ENCODE measurements around the gene TDRD9. TPM values are rescaled to one million over a fixed set of nuclear protein-coding genes. Genes with fewer than 3 reads are reported as not detected.

TDRD9 gene
- total and polyA plus RNA-seq, 2 of the 4 experiments (the other 2 are of a cell fraction) = 0.07 to 0.18 TPM

GRCh38 chr14:104040539-104040938, 112.3 kb downstream of the TDRD9 start:
- H3K4me1 ChIP-seq (ENCODE audit: control insufficient read depth, insufficient read depth, low read length) = no peaks in the 10 kb centered on the region
- TF ChIP-seq SMC3 (IDR thresholded peaks at IDR 0.05; ENCODE audit: low read depth, low read length) (no peak), CEBPB (IDR thresholded peaks at IDR 0.05; ENCODE audit: low read depth, low read length) (no peak), RAD21 (IDR thresholded peaks at IDR 0.05; ENCODE audit: low read length) (no peak), CHD1 (IDR thresholded peaks at IDR 0.05; ENCODE audit: low read depth, low read length) (no peak), RCOR1 (IDR thresholded peaks at IDR 0.05; ENCODE audit: insufficient replicate concordance, low read length) (no peak), RFX5 (IDR thresholded peaks at IDR 0.05; ENCODE audit: low read depth, low read length) (no peak), USF2 (IDR thresholded peaks at IDR 0.05; ENCODE audit: low read depth, low read length) (no peak), POLR2A (IDR thresholded peaks at IDR 0.05; ENCODE audit: low read depth, low read length) (no peak), MAFK (IDR thresholded peaks at IDR 0.05; ENCODE audit: low read depth, low read length) (no peak), FOS (IDR thresholded peaks at IDR 0.05; ENCODE audit: low read depth, low read length) (no peak), MAZ (IDR thresholded peaks at IDR 0.05; ENCODE audit: borderline replicate concordance, low read depth, low read length) (no peak), BHLHE40 (IDR thresholded peaks at IDR 0.05; ENCODE audit: low read depth, low read length) (no peak), NFE2L2 (IDR thresholded peaks at IDR 0.05; ENCODE audit: low read depth, low read length) (no peak), MXI1 (IDR thresholded peaks at IDR 0.05; ENCODE audit: borderline replicate concordance, low read depth, low read length) (no peak)
- TF ChIP-seq, protein P1, sequence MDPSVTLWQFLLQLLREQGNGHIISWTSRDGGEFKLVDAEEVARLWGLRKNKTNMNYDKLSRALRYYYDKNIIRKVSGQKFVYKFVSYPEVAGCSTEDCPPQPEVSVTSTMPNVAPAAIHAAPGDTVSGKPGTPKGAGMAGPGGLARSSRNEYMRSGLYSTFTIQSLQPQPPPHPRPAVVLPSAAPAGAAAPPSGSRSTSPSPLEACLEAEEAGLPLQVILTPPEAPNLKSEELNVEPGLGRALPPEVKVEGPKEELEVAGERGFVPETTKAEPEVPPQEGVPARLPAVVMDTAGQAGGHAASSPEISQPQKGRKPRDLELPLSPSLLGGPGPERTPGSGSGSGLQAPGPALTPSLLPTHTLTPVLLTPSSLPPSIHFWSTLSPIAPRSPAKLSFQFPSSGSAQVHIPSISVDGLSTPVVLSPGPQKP (IDR thresholded peaks at IDR 0.05; ENCODE audit: borderline replicate concordance, low read depth, low read length) = no peak
- TF ChIP-seq, protein P2, sequence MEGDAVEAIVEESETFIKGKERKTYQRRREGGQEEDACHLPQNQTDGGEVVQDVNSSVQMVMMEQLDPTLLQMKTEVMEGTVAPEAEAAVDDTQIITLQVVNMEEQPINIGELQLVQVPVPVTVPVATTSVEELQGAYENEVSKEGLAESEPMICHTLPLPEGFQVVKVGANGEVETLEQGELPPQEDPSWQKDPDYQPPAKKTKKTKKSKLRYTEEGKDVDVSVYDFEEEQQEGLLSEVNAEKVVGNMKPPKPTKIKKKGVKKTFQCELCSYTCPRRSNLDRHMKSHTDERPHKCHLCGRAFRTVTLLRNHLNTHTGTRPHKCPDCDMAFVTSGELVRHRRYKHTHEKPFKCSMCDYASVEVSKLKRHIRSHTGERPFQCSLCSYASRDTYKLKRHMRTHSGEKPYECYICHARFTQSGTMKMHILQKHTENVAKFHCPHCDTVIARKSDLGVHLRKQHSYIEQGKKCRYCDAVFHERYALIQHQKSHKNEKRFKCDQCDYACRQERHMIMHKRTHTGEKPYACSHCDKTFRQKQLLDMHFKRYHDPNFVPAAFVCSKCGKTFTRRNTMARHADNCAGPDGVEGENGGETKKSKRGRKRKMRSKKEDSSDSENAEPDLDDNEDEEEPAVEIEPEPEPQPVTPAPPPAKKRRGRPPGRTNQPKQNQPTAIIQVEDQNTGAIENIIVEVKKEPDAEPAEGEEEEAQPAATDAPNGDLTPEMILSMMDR (conservative IDR thresholded peaks at IDR 0.05; ENCODE audit: low read depth, low read length) = no peak
- CTCF ChIA-PET = no interaction called here

More at GRCh38 chr14:104040539-104040938, 112.3 kb downstream of the TDRD9 start:
- Histone ChIP-seq H3K9ac (ENCODE audit: low read depth, low read length) (no peak overlapping the region), H4K20me1 (ENCODE audit: insufficient read depth, low read length) (no peaks in the 10 kb centered on the region), H3K79me1 (ENCODE audit: low read depth in 1 of 2, low read length in 2 of 2) (no peaks in the 10 kb centered on the region), H3K9me3 (ENCODE audit: control insufficient read depth, insufficient read depth, low read length) (no peaks in the 10 kb centered on the region), H3K14ac (replicated peaks; ENCODE audit: low read depth, low read length) (no peak overlapping the region), H2AK9ac (replicated peaks; ENCODE audit: low read depth, low read length, poor library complexity) (no peak overlapping the region), H4K8ac (ENCODE audit: low read depth in 2 of 2, low read length in 2 of 2) (no peak overlapping the region), H3K4me2 (ENCODE audit: low read depth, low read length) (no peak overlapping the region), H3K27me3 (ENCODE audit: control insufficient read depth, insufficient read depth, low read length) (peaks cover 2% of the 10 kb centered on the region; the same call in 1 of the 2 replicates), H2BK15ac (ENCODE audit: low read depth, low read length) (no peak overlapping the region), H2BK20ac (ENCODE audit: low read depth, low read length) (no peak overlapping the region), H3K27ac (ENCODE audit: insufficient read depth, low read length) (no peak overlapping the region), H2BK120ac (ENCODE audit: low read depth, low read length) (no peak overlapping the region), H3K4me3 (ENCODE audit: insufficient read depth, low read depth, low read length) (no peak overlapping the region), H3K9me1 (ENCODE audit: insufficient read depth, low read length) (no peaks in the 10 kb centered on the region), H4K91ac (ENCODE audit: insufficient read depth, low read depth, low read length) (no peak overlapping the region), H2AFZ (replicated peaks; ENCODE audit: low read length, poor library complexity) (no peak overlapping the region), H2AK5ac (ENCODE audit: low read depth, low read length) (no peak overlapping the region), H3K56ac (ENCODE audit: extremely low read depth, insufficient read depth, low read length) (no peak overlapping the region), H3K23ac (ENCODE audit: low read depth, low read length) (no peak overlapping the region), H3K36me3 (ENCODE audit: control insufficient read depth, insufficient read depth, low read length) (no peaks in the 10 kb centered on the region), H3K18ac (ENCODE audit: low read depth, low read length) (no peak overlapping the region), H3K4ac (ENCODE audit: low read depth, low read length) (no peak overlapping the region), H2BK5ac (ENCODE audit: low read depth, low read length, poor library complexity, severe bottlenecking) (no peak overlapping the region), H4K5ac (ENCODE audit: low read depth, low read length) (no peak overlapping the region)
- DNase-seq = no peak
- 30% methylated on average over 3 of the region's 5 CpGs; no CpG with 5 or more reads in 1 of the 2 experiments for WGBS, 2 experiments (ENCODE audit: extremely low coverage in 2 of 2, insufficient read length in 1 of 2)
- no TSS peak for BruUV-seq (replicated peaks)
- POLR2A ChIA-PET (ENCODE audit: unreplicated experiment) = no interaction called here
- dilution Hi-C loops (cut with HindIII; ENCODE audit: low sequenced_read_pairs, unreplicated experiment) (no loop called here), intact Hi-C loops (cut with micrococcal nuclease) (no loop called here), in situ Hi-C loops (cut with MboI; ENCODE audit: low sequenced_read_pairs) (no loop called here)
- ATAC-seq (ENCODE audit: low read depth) = no peak

All from IMR-90 (cell line).